RWPE1 (cell line): ENCODE measurements around the gene SMPD3.

Source experiments
- CTCF ChIA-PET: fragments of 350-600 bp; sonication (Branson Sonifier 250); formaldehyde crosslinking; extraction: SDS; loops from one replicate; lab custom pipeline; 2021; lab: Yijun Ruan, JAX
- POLR2A ChIA-PET: fragments of 400-600 bp; formaldehyde crosslinking; extraction: SDS; loops from one replicate; lab custom pipeline; 2020; ENCODE audit warnings: antibody characterized with exemption; ENCODE audit not compliant: low non-redundant PET; lab: Yijun Ruan, JAX
- DNase-seq: peaks from one replicate; pipeline ENCODE4 v3.0.0; 2012; ENCODE audit warnings: low spot score
- H3K27ac ChIP-seq: fragments of 450-650 bp; 2 replicates; pipeline ENCODE4 v1.5.1; 2017
- TF ChIP-seq, protein P1 (sequence below): fragments of 450-650 bp; conservative IDR thresholded peaks from 2 replicates; pipeline ENCODE4 v1.5.1; 2017; ENCODE audit warnings: low read depth, mild to moderate bottlenecking

The SMPD3 gene

DNA sequence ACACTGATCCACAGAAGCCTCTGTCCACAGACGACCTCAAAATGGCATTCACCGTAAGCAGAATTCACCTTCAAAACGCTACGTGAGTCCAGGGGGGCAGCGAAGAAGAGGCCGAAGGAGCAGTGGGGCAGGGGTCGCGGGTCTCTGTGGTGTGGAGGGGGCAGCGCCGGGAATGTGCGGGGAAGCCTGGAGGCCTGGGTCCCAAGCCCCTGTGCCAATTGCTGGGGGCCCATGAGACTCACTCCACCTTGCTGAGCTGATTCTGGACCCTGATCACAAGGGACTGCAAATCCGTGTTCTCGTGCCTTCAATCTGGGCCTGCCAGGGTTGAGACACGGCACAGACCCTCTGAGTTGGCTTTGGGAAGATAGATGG lies 43.3 kb upstream of the SMPD3 start:
- peak overlapping the region; percentile 93 for H3K27ac ChIP-seq
- no peak for DNase-seq
- TF ChIP-seq, protein P1, sequence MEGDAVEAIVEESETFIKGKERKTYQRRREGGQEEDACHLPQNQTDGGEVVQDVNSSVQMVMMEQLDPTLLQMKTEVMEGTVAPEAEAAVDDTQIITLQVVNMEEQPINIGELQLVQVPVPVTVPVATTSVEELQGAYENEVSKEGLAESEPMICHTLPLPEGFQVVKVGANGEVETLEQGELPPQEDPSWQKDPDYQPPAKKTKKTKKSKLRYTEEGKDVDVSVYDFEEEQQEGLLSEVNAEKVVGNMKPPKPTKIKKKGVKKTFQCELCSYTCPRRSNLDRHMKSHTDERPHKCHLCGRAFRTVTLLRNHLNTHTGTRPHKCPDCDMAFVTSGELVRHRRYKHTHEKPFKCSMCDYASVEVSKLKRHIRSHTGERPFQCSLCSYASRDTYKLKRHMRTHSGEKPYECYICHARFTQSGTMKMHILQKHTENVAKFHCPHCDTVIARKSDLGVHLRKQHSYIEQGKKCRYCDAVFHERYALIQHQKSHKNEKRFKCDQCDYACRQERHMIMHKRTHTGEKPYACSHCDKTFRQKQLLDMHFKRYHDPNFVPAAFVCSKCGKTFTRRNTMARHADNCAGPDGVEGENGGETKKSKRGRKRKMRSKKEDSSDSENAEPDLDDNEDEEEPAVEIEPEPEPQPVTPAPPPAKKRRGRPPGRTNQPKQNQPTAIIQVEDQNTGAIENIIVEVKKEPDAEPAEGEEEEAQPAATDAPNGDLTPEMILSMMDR = no peak
- ChIA-PET CTCF (interaction anchor here (1.0 kb wide), 1 partner anchor 356 kb away, joined by 3 read pairs; no protein-coding TSS in a partner anchor), POLR2A (no interaction called here)

DNA sequence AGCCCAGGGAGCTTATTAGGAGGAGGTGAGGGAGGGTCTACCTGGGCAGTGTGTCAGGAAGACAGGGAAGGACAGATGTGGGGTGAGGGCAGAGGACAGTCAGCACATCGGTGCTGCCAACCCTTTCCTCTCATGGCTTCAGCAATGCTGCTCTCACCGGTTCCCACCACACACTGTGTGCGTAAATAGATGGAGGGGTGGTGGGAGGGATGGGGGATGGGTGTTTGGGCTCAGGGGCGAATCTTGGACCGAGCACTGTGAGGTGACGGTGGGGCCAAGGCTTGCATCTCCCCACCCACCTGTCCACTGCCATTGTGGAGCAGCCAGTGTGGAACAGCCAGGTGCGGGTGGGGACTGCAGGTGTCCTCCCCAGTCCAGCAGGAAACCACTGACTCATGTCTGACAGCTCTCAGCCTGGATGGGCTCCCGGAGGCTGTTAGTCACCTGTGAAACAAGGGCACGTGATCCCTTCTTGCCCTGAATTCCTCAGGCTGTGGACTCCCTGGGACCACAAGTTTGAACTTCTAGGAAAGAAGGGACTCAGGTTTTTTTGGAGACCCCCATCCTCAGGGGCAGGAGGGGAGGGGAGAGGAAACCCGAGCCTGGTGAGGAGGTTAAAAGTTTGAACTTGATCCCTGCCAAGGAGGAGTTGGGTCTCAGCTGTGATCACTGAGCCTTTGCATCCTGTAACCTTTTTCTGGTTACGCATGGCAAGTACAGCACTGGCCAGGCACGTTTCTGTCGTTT lies 42.7 kb upstream of the SMPD3 start:
- peak overlapping the region; percentile 93 for H3K27ac ChIP-seq
- POLR2A ChIA-PET = no interaction called here
- DNase-seq = peak; percentile 97
- CTCF ChIA-PET = interaction anchor here (1.0 kb wide), 1 partner anchor 356 kb away, joined by 3 read pairs; no protein-coding TSS in a partner anchor
- TF ChIP-seq, protein P1 = no peak

DNA sequence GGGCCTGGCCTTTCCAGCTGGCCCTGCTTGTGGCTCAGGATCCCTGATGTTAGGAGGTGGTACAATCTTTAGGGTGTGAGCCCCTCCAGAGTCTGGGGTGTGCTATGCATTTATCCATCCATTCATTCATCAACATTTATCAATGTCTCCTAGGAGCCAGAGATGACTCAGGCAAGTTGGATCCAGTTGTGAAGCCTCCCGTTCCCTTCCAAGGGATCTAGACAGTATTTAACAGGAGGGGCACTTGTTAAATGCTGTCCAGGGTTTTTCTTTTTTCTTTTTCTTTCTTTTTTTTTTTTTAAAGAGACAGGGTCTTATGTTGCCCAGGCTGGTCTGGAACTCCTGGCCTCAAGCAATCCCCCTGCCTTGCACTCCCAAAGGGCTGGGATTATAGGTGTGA lies 42.0 kb upstream of the SMPD3 start:
- H3K27ac ChIP-seq = peak overlapping the region; percentile 93
- TF ChIP-seq, protein P1 = no peak
- no peak for DNase-seq
- POLR2A ChIA-PET = no interaction called here
- CTCF ChIA-PET = interaction anchor here (0.5 to 1.0 kb wide), 2 partner anchors 25 to 357 kb away, joined by 3 read pairs; no protein-coding TSS in a partner anchor

DNA sequence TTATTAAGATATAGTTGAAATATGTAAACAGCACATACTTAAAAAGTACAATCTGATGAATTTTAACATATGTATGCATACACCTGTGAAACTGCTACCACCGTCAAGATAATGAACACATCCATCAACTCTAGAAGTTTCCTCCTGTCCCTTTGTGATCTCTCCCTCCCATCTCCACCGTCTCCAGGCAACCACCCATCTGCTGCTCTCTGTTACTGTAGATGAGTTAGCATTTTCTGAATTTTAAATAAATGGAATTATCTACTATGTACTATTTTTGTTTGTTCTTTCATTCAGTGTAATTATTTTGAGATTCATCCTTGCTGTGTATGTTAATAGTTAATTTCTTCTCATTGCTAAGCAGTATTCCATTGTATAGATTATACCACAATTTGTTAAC lies 40.2 kb upstream of the SMPD3 start:
- no peak overlapping the region for H3K27ac ChIP-seq
- ChIA-PET POLR2A (no interaction called here), CTCF (no interaction called here)
- TF ChIP-seq, protein P1 = no peak
- DNase-seq = no peak

- ChIA-PET CTCF (interaction anchor here (0.5 to 1.3 kb wide), 4 partner anchors 22 to 544 kb away, joined by 3 read pairs; partner anchors contain the start of gene LCAT), POLR2A (no interaction called here)
- no peak for DNase-seq
Measured at GRCh38 chr16:68487669-68488068, 39.4 kb upstream of the SMPD3 start.

GRCh38 chr16:68487203-68487514 lies 38.9 kb upstream of the SMPD3 start:
- ChIA-PET POLR2A (no interaction called here), CTCF (interaction anchor here (0.5 to 1.3 kb wide), 5 partner anchors 23 to 544 kb away, joined by 3 read pairs; partner anchors contain the start of gene LCAT)
- TF ChIP-seq, protein P1 = no peak
- no peak overlapping the region for H3K27ac ChIP-seq
- no peak for DNase-seq

More at GRCh38 chr16:68487669-68488068, 39.4 kb upstream of the SMPD3 start:
- TF ChIP-seq, protein P1 = no peak
- no peak overlapping the region for H3K27ac ChIP-seq
